ENCODE results near the gene GALNT14. TPM values are rescaled to one million over a fixed set of nuclear protein-coding genes. Genes with fewer than 3 reads are reported as not detected.

GALNT14 gene
- total and polyA plus RNA-seq, 9 of the 15 experiments (the other 6 are each of a cell fraction or from before 2014, with no cell fraction given), result 0.11 TPM; not detected in 8

DNA sequence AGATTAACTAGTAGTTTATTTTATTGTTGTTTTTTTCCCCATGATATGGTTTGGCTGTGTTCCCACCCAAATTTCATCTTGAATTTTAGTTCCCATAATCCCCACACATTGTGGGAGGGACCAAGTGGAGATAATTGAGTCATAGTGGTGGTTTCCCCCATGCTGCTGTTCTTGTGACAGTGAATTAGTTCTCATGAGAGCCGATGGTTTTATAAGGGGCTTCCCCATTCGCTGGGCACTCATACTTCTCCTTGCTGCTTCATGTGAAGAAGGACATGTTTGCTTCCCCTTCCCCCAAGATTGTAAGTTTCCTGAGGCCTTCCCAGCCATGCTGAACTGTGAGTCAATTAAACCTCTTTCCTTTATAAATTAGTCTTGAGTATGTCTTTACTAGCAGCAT is 36.5 kb downstream of the GALNT14 start:
- no peaks in the 10 kb centered on the region for H4K20me1 ChIP-seq (replicated peaks; ENCODE audit: control insufficient read depth, insufficient read depth, low read length)
- H3K9me3 ChIP-seq (replicated peaks; ENCODE audit: control insufficient read depth, insufficient read depth, low read depth, low read length), result no peaks in the 10 kb centered on the region
- no peak overlapping the region for H2AFZ ChIP-seq (ENCODE audit: low read depth, low read length)
- no peaks in the 10 kb centered on the region for H3K9me1 ChIP-seq (ENCODE audit: control insufficient read depth, insufficient read depth, low read length)
- no peak overlapping the region for H3K4me3 ChIP-seq
- no peaks in the 10 kb centered on the region for H3K79me2 ChIP-seq (ENCODE audit: control insufficient read depth, insufficient read depth, low read length)
- no peak overlapping the region for H3K4me2 ChIP-seq (ENCODE audit: insufficient read depth, low read length)
- CTCF ChIA-PET (ENCODE audit: low intra/inter-chr PET ratio), result no interaction called here
- DNase-seq (ENCODE audit: extremely low read depth in 1 of 4, low spot score in 3 of 4), result no peak
- H3K27ac ChIP-seq (ENCODE audit: extremely low read depth, low read depth, low read length), result no peak overlapping the region
- POLR2A ChIA-PET, result interaction anchor here (0.6 to 0.7 kb wide), 2 partner anchors 624 to 1981 kb away, joined by 3 read pairs; no protein-coding TSS in a partner anchor
- intact Hi-C loops (cut with micrococcal nuclease), result no loop called here
- H3K27me3 ChIP-seq (ENCODE audit: control insufficient read depth in 2 of 2, insufficient read depth in 2 of 2, low read length in 2 of 2), result no peaks in the 10 kb centered on the region
- BruUV-seq (replicated peaks), result no TSS peak
- H3K4me1 ChIP-seq (replicated peaks in 1 of 2; ENCODE audit: control insufficient read depth in 2 of 2, insufficient read depth in 2 of 2, low read length in 2 of 2), result no peaks in the 10 kb centered on the region
- in situ Hi-C loops (cut with MboI), result no loop called here
- ATAC-seq, result no peak
- H3K36me3 ChIP-seq (ENCODE audit: control insufficient read depth, insufficient read depth, low read length), result no peaks in the 10 kb centered on the region
- no peak for FAIRE-seq
- WGBS (ENCODE audit: insufficient coverage, low coverage, missing lambda C conversion rate), result 0% methylated on average over 2 of the region's 2 CpGs
- no peak for TF ChIP-seq CHCHD3 (CRISPR knock-in tag; IDR thresholded peaks at IDR 0.05)
- no peak for TF ChIP-seq LEF1 (IDR thresholded peaks at IDR 0.05)
- TF ChIP-seq MEIS2 (IDR thresholded peaks at IDR 0.05; ENCODE audit: partially characterized antibody), result no peak
- H3K9ac ChIP-seq (ENCODE audit: insufficient read depth in 1 of 2, low read depth in 2 of 2, low read length in 2 of 2), result no peak overlapping the region

DNA sequence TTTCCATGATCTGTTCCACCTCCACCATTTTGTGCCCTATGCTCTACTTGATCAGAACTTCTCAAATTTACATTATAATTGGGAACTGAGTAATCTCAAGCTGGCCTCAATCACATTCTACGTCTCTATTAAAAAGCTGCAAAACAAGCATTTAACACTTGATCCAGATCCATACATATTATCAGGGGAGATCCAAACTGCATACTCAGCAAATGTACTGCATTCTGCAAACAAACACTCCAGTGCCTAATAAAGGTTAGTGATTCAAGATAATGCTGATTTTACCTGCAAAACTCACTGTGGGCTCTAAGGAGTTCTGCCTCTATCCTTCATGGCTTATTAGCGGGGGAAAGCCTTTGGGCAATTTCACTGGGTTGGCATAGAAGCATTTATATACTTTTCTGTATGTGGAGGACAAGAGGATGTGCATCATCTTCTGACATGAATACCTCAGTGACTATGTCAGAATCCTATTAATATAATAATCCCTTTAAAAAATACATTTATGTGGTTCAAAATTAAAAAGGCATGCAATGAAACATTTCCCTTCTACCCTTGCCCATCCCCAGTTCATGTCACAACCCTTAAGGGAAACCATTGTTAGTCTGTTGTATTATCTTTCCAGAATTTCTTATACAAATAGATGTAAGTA is 40.2 kb downstream of the GALNT14 start:
- no peaks in the 10 kb centered on the region for H3K9me3 ChIP-seq (replicated peaks; ENCODE audit: control insufficient read depth, insufficient read depth, low read depth, low read length)
- intact Hi-C loops (cut with micrococcal nuclease), result no loop called here
- FAIRE-seq (no peak), DNase-seq (ENCODE audit: extremely low read depth in 1 of 4, low spot score in 3 of 4) (no peak), ATAC-seq (no peak)
- in situ Hi-C loops (cut with MboI), result no loop called here
- no peaks in the 10 kb centered on the region for H3K9me1 ChIP-seq (ENCODE audit: control insufficient read depth, insufficient read depth, low read length)
- no peaks in the 10 kb centered on the region for H3K4me1 ChIP-seq (replicated peaks in 1 of 2; ENCODE audit: control insufficient read depth in 2 of 2, insufficient read depth in 2 of 2, low read length in 2 of 2)
- ChIA-PET CTCF (ENCODE audit: low intra/inter-chr PET ratio) (no interaction called here), POLR2A (no interaction called here)
- no peak overlapping the region for H3K27ac ChIP-seq (ENCODE audit: extremely low read depth, low read depth, low read length)
- H3K27me3 ChIP-seq (ENCODE audit: control insufficient read depth in 2 of 2, insufficient read depth in 2 of 2, low read length in 2 of 2), result no peaks in the 10 kb centered on the region
- H3K4me2 ChIP-seq (ENCODE audit: insufficient read depth, low read length), result no peak overlapping the region
- no peaks in the 10 kb centered on the region for H3K36me3 ChIP-seq (ENCODE audit: control insufficient read depth, insufficient read depth, low read length)
- no peaks in the 10 kb centered on the region for H3K79me2 ChIP-seq (ENCODE audit: control insufficient read depth, insufficient read depth, low read length)
- H4K20me1 ChIP-seq (replicated peaks; ENCODE audit: control insufficient read depth, insufficient read depth, low read length), result no peaks in the 10 kb centered on the region
- no peak overlapping the region for H2AFZ ChIP-seq (ENCODE audit: low read depth, low read length)
- BruUV-seq (replicated peaks), result no TSS peak
- no peak overlapping the region for H3K9ac ChIP-seq (ENCODE audit: insufficient read depth in 1 of 2, low read depth in 2 of 2, low read length in 2 of 2)
- H3K4me3 ChIP-seq, result no peak overlapping the region
- 0% methylated on average over 2 of the region's 2 CpGs for WGBS (ENCODE audit: insufficient coverage, low coverage, missing lambda C conversion rate)
- TF ChIP-seq MAFG (tag; conservative IDR thresholded peaks at IDR 0.05) (peak; percentile 60; the same call in 1 of the 2 replicates), MAFF (IDR thresholded peaks at IDR 0.05; ENCODE audit: low read length) (peak; percentile 39; the same call in 1 of the 2 replicates), MTA2 (IDR thresholded peaks at IDR 0.05; ENCODE audit: low read depth) (no peak), RFX7 (CRISPR knock-in tag; IDR thresholded peaks at IDR 0.05) (no peak), ZFP30 (CRISPR knock-in tag; IDR thresholded peaks at IDR 0.05; ENCODE audit: borderline replicate concordance) (no peak), POLR2AphosphoS2 (IDR thresholded peaks at IDR 0.05; ENCODE audit: low read length) (no peak), ZKSCAN8 (CRISPR knock-in tag; IDR thresholded peaks at IDR 0.05) (no peak), ZNF316 (IDR thresholded peaks at IDR 0.05) (peak; percentile 73), IFI16 (CRISPR knock-in tag; IDR thresholded peaks at IDR 0.05) (no peak), MAFK (IDR thresholded peaks at IDR 0.05; ENCODE audit: low read length) (peak; percentile 63; the same call in 1 of the 2 replicates)
- TF ChIP-seq, protein P1, sequence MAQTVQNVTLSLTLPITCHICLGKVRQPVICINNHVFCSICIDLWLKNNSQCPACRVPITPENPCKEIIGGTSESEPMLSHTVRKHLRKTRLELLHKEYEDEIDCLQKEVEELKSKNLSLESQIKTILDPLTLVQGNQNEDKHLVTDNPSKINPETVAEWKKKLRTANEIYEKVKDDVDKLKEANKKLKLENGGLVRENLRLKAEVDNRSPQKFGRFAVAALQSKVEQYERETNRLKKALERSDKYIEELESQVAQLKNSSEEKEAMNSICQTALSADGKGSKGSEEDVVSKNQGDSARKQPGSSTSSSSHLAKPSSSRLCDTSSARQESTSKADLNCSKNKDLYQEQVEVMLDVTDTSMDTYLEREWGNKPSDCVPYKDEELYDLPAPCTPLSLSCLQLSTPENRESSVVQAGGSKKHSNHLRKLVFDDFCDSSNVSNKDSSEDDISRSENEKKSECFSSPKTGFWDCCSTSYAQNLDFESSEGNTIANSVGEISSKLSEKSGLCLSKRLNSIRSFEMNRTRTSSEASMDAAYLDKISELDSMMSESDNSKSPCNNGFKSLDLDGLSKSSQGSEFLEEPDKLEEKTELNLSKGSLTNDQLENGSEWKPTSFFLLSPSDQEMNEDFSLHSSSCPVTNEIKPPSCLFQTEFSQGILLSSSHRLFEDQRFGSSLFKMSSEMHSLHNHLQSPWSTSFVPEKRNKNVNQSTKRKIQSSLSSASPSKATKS (CRISPR knock-in tag; IDR thresholded peaks at IDR 0.05), result no peak
- TF ChIP-seq, protein P2, sequence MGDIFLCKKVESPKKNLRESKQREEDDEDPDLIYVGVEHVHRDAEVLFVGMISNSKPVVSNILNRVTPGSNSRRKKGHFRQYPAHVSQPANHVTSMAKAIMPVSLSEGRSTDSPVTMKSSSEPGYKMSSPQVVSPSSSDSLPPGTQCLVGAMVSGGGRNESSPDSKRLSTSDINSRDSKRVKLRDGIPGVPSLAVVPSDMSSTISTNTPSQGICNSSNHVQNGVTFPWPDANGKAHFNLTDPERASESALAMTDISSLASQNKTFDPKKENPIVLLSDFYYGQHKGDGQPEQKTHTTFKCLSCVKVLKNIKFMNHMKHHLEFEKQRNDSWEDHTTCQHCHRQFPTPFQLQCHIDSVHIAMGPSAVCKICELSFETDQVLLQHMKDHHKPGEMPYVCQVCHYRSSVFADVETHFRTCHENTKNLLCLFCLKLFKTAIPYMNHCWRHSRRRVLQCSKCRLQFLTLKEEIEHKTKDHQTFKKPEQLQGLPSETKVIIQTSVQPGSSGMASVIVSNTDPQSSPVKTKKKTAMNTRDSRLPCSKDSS (IDR thresholded peaks at IDR 0.05; ENCODE audit: low read depth, partially characterized antibody), result no peak
